ENCODE measurements around the gene CAPN5.
A peak's percentile ranks its signal among the peaks of the same experiment; 100 is the strongest.

The CAPN5 gene

DNA sequence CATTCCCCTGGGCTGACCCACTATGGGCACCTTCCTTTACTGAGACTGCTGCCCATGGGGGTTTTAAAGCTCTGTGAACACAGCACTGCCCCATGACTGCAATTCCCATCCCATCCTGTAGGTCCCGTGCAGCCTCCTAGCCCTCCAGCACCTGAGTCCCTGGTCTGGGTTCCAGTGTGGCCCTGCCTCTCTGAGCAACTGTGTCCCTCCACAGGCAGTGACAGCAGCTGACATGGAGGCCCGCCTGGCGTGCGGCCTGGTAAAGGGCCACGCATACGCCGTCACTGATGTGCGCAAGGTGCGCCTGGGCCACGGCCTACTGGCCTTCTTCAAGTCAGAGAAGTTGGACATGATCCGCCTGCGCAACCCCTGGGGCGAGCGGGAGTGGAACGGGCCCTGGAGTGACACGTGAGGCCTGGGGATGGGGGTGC, 48.4 kb downstream of the CAPN5 start:
- H3K4me3 ChIP-seq (ENCODE audit: low read depth, low read length), result no peak overlapping the region
- TF ChIP-seq, protein P1, sequence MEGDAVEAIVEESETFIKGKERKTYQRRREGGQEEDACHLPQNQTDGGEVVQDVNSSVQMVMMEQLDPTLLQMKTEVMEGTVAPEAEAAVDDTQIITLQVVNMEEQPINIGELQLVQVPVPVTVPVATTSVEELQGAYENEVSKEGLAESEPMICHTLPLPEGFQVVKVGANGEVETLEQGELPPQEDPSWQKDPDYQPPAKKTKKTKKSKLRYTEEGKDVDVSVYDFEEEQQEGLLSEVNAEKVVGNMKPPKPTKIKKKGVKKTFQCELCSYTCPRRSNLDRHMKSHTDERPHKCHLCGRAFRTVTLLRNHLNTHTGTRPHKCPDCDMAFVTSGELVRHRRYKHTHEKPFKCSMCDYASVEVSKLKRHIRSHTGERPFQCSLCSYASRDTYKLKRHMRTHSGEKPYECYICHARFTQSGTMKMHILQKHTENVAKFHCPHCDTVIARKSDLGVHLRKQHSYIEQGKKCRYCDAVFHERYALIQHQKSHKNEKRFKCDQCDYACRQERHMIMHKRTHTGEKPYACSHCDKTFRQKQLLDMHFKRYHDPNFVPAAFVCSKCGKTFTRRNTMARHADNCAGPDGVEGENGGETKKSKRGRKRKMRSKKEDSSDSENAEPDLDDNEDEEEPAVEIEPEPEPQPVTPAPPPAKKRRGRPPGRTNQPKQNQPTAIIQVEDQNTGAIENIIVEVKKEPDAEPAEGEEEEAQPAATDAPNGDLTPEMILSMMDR (IDR thresholded peaks at IDR 0.05; ENCODE audit: low read depth, low read length), result peak; percentile 47
- TF ChIP-seq POLR2A (IDR thresholded peaks at IDR 0.05; ENCODE audit: extremely low read depth, insufficient read length), result no peak
- TF ChIP-seq MYC (IDR thresholded peaks at IDR 0.05; ENCODE audit: low read depth, low read length), result no peak
- TF ChIP-seq, protein P2, sequence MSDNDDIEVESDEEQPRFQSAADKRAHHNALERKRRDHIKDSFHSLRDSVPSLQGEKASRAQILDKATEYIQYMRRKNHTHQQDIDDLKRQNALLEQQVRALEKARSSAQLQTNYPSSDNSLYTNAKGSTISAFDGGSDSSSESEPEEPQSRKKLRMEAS (IDR thresholded peaks at IDR 0.05; ENCODE audit: low read depth, low read length), result no peak
- DNase-seq (ENCODE audit: low read depth), result peak; percentile 33

DNA sequence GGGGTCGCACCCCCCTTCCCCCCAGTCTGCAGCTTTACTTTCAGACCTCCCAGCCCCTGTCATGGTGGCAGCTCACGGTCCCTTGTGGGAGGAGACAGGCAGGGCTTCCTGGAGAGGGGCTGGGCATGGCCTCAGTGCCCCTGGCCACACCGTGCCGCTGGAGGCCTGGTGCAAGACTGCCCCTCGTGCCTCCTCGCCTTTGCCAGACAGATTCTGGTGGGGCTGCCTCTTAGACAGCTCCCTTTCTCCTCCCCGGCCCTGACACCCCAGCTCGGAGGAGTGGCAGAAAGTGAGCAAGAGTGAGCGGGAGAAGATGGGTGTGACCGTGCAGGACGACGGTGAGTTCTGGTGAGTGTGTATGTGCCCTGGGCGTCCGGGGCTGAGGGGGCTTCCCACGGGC, 49.2 kb downstream of the CAPN5 start:
- H3K4me3 ChIP-seq (ENCODE audit: low read depth, low read length), result no peak overlapping the region
- no peak for DNase-seq (ENCODE audit: low read depth)
- no peak for TF ChIP-seq MYC (IDR thresholded peaks at IDR 0.05; ENCODE audit: low read depth, low read length)
- TF ChIP-seq, protein P1 (IDR thresholded peaks at IDR 0.05; ENCODE audit: low read depth, low read length), result no peak
- TF ChIP-seq POLR2A (IDR thresholded peaks at IDR 0.05; ENCODE audit: extremely low read depth, insufficient read length), result no peak
- TF ChIP-seq, protein P2 (IDR thresholded peaks at IDR 0.05; ENCODE audit: low read depth, low read length), result no peak

DNA sequence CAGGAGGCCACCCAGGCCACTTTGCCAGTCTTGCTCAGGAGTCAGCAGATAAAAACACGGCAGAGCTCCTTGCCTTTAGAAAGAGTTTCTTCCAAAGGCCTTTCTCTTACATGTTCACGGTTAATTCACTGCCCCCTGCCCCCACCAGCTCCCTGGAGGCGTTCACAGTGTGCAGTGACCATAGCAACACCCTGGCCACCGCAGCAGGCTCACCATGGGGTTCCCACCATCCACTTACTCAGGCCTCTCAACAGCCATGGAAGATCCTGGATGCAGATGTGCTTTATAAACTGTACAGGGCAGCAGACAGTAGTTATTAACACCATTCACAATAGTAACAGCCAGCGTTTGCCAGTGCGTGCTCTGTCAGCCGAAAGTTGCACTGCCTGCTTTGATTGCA, 50.7 kb downstream of the CAPN5 start:
- no peak for DNase-seq (ENCODE audit: low read depth)
- H3K4me3 ChIP-seq (ENCODE audit: low read depth, low read length), result no peak overlapping the region
- TF ChIP-seq, protein P2 (IDR thresholded peaks at IDR 0.05; ENCODE audit: low read depth, low read length), result no peak
- TF ChIP-seq POLR2A (IDR thresholded peaks at IDR 0.05; ENCODE audit: extremely low read depth, insufficient read length), result no peak
- no peak for TF ChIP-seq MYC (IDR thresholded peaks at IDR 0.05; ENCODE audit: low read depth, low read length)
- TF ChIP-seq, protein P1 (IDR thresholded peaks at IDR 0.05; ENCODE audit: low read depth, low read length), result no peak

DNA sequence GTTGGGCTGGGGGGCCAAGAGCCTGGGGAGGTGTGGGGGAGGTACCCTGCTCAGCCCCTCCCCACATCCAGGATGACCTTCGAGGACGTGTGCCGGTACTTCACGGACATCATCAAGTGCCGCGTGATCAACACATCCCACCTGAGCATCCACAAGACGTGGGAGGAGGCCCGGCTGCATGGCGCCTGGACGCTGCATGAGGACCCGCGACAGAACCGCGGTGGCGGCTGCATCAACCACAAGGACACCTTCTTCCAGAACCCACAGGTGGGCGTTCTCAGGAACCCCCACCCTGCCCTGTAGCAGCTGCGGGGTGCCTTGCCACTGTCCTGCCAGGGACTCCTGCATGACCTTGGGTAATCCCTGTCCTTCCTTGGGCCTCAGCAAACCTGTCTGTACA, 51.3 kb downstream of the CAPN5 start:
- TF ChIP-seq, protein P2 (IDR thresholded peaks at IDR 0.05; ENCODE audit: low read depth, low read length), result no peak
- TF ChIP-seq MYC (IDR thresholded peaks at IDR 0.05; ENCODE audit: low read depth, low read length), result no peak
- DNase-seq (ENCODE audit: low read depth), result no peak
- H3K4me3 ChIP-seq (ENCODE audit: low read depth, low read length), result no peak overlapping the region

DNA sequence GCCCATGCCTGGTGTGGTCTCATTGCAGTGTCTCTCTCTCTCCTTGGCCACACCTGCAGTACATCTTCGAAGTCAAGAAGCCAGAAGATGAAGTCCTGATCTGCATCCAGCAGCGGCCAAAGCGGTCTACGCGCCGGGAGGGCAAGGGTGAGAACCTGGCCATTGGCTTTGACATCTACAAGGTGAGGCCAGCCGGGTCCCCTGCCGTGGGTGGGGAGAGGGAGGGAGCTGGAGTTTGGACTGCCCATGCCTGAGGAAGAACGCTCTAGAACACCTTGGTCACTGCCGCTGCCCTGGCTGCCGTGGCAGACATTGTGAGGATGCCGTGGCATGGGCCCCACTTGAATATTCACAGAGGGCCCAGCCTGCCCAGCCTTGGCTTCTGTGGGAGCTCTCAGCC, 52.2 kb downstream of the CAPN5 start:
- DNase-seq (ENCODE audit: low read depth), result no peak
- TF ChIP-seq POLR2A (IDR thresholded peaks at IDR 0.05; ENCODE audit: extremely low read depth, insufficient read length), result no peak
- TF ChIP-seq, protein P2 (IDR thresholded peaks at IDR 0.05; ENCODE audit: low read depth, low read length), result no peak
- no peak for TF ChIP-seq MYC (IDR thresholded peaks at IDR 0.05; ENCODE audit: low read depth, low read length)
- TF ChIP-seq, protein P1 (IDR thresholded peaks at IDR 0.05; ENCODE audit: low read depth, low read length), result no peak
- no peak overlapping the region for H3K4me3 ChIP-seq (ENCODE audit: low read depth, low read length)

DNA sequence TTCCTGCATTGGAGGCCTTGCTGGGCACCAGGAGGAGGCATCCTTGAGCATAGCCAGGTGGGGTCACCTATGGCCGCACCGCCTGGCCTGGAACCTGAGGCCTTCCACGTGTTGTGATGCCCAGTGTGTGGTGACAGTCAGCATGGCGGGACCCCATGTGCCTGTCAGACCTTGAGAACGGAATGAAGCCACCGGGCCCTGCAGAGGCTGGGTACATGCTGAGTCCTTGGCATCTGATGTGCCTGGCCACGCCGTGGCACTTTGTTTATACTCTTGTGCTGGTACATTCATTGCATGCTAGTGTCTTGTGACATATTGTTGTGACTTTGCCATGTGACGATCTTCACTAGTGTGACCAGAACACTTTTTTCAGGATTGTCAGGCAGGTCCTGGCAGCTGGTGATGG, 52.8 kb downstream of the CAPN5 start:
- no peak for DNase-seq (ENCODE audit: low read depth)
- TF ChIP-seq, protein P2 (IDR thresholded peaks at IDR 0.05; ENCODE audit: low read depth, low read length), result no peak
- TF ChIP-seq, protein P1 (IDR thresholded peaks at IDR 0.05; ENCODE audit: low read depth, low read length), result no peak
- TF ChIP-seq MYC (IDR thresholded peaks at IDR 0.05; ENCODE audit: low read depth, low read length) (no peak), POLR2A (IDR thresholded peaks at IDR 0.05; ENCODE audit: extremely low read depth, insufficient read length) (no peak)

More for the DNA sequence above, 52.8 kb downstream of the CAPN5 start:
- H3K4me3 ChIP-seq (ENCODE audit: low read depth, low read length), result no peak overlapping the region

All from NB4 (cell line).